K562 (cell line): Measurements from ENCODE around the gene RPS8. TPM values are rescaled to one million over a fixed set of nuclear protein-coding genes. Genes with fewer than 3 reads are reported as not detected.

Experiments
- CBX1 ChIP-seq: sonication (generic); IDR thresholded peaks from 2 replicates; pipeline ENCODE4 v1.6.1; 2016; ENCODE audit warnings: antibody characterized with exemption, low read depth, mild to moderate bottlenecking
- CHCHD3 ChIP-seq: fragments of 250-450 bp; sonication (Bioruptor Pico); IDR thresholded peaks from 2 replicates; pipeline ENCODE4 v2.1.2; 2022; ENCODE audit warnings: mild to moderate bottlenecking
- MGA ChIP-seq: fragments of 450-650 bp; IDR thresholded peaks from 2 replicates; pipeline ENCODE4 v1.6.1; 2016; ENCODE audit warnings: mild to moderate bottlenecking, moderate library complexity
- NELFE ChIP-seq: IDR thresholded peaks from 2 replicates; pipeline ENCODE4 v1.6.1; 2011; ENCODE audit warnings: mild to moderate bottlenecking; ENCODE audit not compliant: insufficient read depth, insufficient read length
- PBX2 ChIP-seq, 2 experiments: IDR thresholded peaks in 1 of 2; conservative IDR thresholded peaks in 1 of 2; 2 replicates each; pipeline ENCODE4 v1.6.1; 2016; ENCODE audit warnings: low read depth in 2 of 2, mild to moderate bottlenecking in 1 of 2, missing compliant biosample characterization in 1 of 2, missing genetic modification characterization in 1 of 2, moderate library complexity in 1 of 2
- SLC30A9 ChIP-seq: fragments of 250-450 bp; sonication (Bioruptor Pico); IDR thresholded peaks from 2 replicates; pipeline ENCODE4 v1.8.0; 2022; ENCODE audit warnings: mild to moderate bottlenecking, moderate library complexity
- TBP ChIP-seq: optimal IDR thresholded peaks from 2 replicates; pipeline ENCODE3; 2011; ENCODE audit warnings: low read depth, low read length, improper control_type of control experiment
- THAP7 ChIP-seq: fragments of 250-450 bp; sonication (Bioruptor Pico); IDR thresholded peaks from 2 replicates; pipeline ENCODE4 v1.5.0; 2021
- polyA plus RNA-seq, 8 experiments: library from polyadenylated mRNA; depleted of rRNA in 4 of 8; stranded (reverse) in 5 of 8; unstranded in 3 of 8; fragments of >200 nt; fragmentation: Nextera tagmentation in 2 of 8; fragmentation: Illumina TruSeq in 1 of 8; extraction: Ambion mirVana in 2 of 8; extraction: Trizol in 1 of 8; gene quantifications; 2 replicates each; pipeline versions ENCODE4 v1.2.1 to v1.2.3, GENCODE V29; 2011 to 2014; ENCODE audit warnings: inconsistent platforms in 1 of 8, missing spikeins in 1 of 8
- total RNA-seq, 7 experiments: library from RNA; depleted of rRNA in 6 of 7; stranded (reverse); fragments of >200 nt in 6 of 7; fragmentation: Illumina TruSeq in 2 of 7; extraction: Trizol in 2 of 7; gene quantifications; 2 replicates each; pipeline versions ENCODE4 v1.2.1 to v1.2.3, GENCODE V29; 2011 to 2021; ENCODE audit warnings: low replicate concordance in 1 of 7

RPS8 gene
- total and polyA plus RNA-seq, 9 of the 15 experiments (the other 6 are each of a cell fraction or from before 2014, with no cell fraction given), result 2,431 to 4,168 (median 3,109) TPM

- TF ChIP-seq MGA (0 out of 2 replicates have a peak, but pooled peaks have one; percentile 10), PBX2 (CRISPR knock-in tag; IDR thresholded peaks at IDR 0.05; ENCODE audit: low read depth) (no peak), PBX2 (tag; conservative IDR thresholded peaks at IDR 0.05; ENCODE audit: low read depth) (no peak), NELFE (no peak), CHCHD3 (CRISPR knock-in tag) (no peak), TBP (no peak), CBX1 (no peak), THAP7 (CRISPR knock-in tag) (no peak), SLC30A9 (CRISPR knock-in tag) (no peak)
Observed at GRCh38 chr1:44820328-44821239, 45.2 kb downstream of the RPS8 start (continued).
